Smooth muscle cell (in vitro differentiated cells): ENCODE measurements around the gene SNX5. TPM values are rescaled to one million over a fixed set of nuclear protein-coding genes. Genes with fewer than 3 reads are reported as not detected.

Experiments
- DNase-seq: peaks from one replicate; lab custom pipeline; 2025; ENCODE audit not compliant: unreplicated experiment; lab: John Stamatoyannopoulos, UW
- H2AFZ ChIP-seq: fragments of 200-600 bp; sonication (generic); 2 replicates; pipeline ENCODE4 v1.6.0; 2016; ENCODE audit warnings: antibody characterized with exemption, low read depth, mild to moderate bottlenecking
- H3F3A ChIP-seq: fragments of 200-600 bp; sonication (generic); 2 replicates; pipeline ENCODE4 v1.6.0; 2017; ENCODE audit warnings: antibody characterized with exemption, low read depth
- H3K27ac ChIP-seq: fragments of 200-600 bp; sonication (generic); 2 replicates; pipeline ENCODE4 v1.5.1; 2016; ENCODE audit warnings: low read depth, mild to moderate bottlenecking
- H3K27me3 ChIP-seq: fragments of 200-600 bp; sonication (generic); 2 replicates; pipeline ENCODE4 v1.6.1; 2016; ENCODE audit warnings: low read depth, mild to moderate bottlenecking
- H3K36me3 ChIP-seq: fragments of 200-600 bp; sonication (generic); 2 replicates; pipeline ENCODE4 v1.5.1; 2016; ENCODE audit warnings: low read depth
- H3K4me1 ChIP-seq: fragments of 200-600 bp; sonication (generic); 2 replicates; pipeline ENCODE4 v1.5.1; 2016; ENCODE audit warnings: low read depth
- H3K4me2 ChIP-seq: fragments of 200-600 bp; sonication (generic); 2 replicates; pipeline ENCODE4 v1.6.0; 2016; ENCODE audit warnings: mild to moderate bottlenecking
- H3K4me3 ChIP-seq: fragments of 200-600 bp; sonication (generic); 2 replicates; pipeline ENCODE4 v1.5.1; 2016; ENCODE audit warnings: mild to moderate bottlenecking
- H3K79me2 ChIP-seq: fragments of 200-600 bp; sonication (generic); 2 replicates; pipeline ENCODE4 v1.6.0; 2016; ENCODE audit warnings: low read depth, mild to moderate bottlenecking
- H3K9ac ChIP-seq: fragments of 200-600 bp; sonication (generic); 2 replicates; pipeline ENCODE4 v1.6.0; 2016; ENCODE audit warnings: low read depth
- H3K9me3 ChIP-seq: fragments of 200-600 bp; sonication (generic); replicated peaks from 2 replicates; pipeline ENCODE4 v1.5.1; 2016; ENCODE audit warnings: low read depth
- H4K20me1 ChIP-seq: fragments of 200-600 bp; sonication (generic); 2 replicates; pipeline ENCODE4 v1.6.0; 2016; ENCODE audit warnings: low read depth
- WGBS: methylation state at CpG from one replicate; pipeline ENCODE4 v1.1.7; 2016; ENCODE audit warnings: low lambda C conversion rate; 5-methylcytosine and 5-hydroxymethylcytosine counted together
- polyA plus RNA-seq: library from polyadenylated mRNA; unstranded; fragments of >200 nt; fragmentation: Nextera tagmentation; extraction: Ambion mirVana; gene quantifications from 2 replicates; pipeline ENCODE4 v1.2.1, GENCODE V29; 2016
- total RNA-seq: library from RNA; depleted of rRNA; stranded (reverse); fragments of >200 nt; gene quantifications from 2 replicates; pipeline ENCODE4 v1.2.3, GENCODE V29; 2014
- TF ChIP-seq, protein P1 (sequence below): fragments of 200-600 bp; sonication (generic); IDR thresholded peaks from 2 replicates; pipeline ENCODE4 v1.5.1; 2017; ENCODE audit warnings: borderline replicate concordance, mild to moderate bottlenecking, antibody characterized with exemption; ENCODE audit not compliant: insufficient read depth, poor library complexity, severe bottlenecking

The SNX5 gene
- total and polyA plus RNA-seq, 2 experiments from 2014 or later, result 46.3 to 100 TPM

DNA sequence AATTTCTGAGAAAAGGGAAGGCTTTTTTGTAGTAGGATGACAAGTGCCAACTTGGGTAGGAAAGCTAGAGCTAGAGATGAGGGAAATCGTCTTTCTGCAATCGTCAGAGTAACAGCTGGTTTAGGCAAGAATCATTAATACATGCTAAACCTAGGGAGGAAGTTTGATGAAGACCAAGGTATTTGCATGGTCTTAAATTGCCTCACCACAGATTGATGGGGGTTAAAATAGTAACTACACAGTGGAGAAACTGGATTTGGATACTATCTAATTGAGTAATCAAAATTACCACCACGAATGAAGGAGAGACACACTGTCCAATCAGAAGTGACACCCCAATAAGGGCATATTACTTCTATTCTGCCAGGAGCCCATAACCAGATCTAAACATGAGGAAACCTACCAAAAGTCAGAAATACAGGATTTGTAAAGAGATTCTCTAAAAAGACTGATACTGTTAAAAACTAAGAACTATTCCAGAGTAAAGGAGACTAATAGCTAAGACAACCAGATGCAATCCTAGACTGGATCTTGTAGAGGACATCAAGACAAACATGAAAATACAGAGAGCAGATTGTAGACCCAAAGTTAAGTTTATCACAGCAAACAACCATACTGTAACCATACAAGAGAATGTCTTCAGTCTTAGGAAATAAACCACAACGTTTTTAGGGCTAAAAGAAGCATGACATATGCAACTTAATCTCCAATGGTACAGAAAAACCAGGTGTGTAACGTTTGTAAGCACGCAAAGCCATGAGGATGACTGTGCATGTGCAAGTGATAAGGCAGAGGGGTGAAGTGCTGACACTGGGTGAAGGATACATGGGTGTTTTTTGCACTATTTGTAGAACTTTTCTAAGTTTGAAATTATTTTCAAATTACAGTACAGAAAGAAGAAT is 21.8 kb downstream of the SNX5 start:
- peaks cover 64% of the 10 kb centered on the region for H3K36me3 ChIP-seq
- TF ChIP-seq, protein P1, sequence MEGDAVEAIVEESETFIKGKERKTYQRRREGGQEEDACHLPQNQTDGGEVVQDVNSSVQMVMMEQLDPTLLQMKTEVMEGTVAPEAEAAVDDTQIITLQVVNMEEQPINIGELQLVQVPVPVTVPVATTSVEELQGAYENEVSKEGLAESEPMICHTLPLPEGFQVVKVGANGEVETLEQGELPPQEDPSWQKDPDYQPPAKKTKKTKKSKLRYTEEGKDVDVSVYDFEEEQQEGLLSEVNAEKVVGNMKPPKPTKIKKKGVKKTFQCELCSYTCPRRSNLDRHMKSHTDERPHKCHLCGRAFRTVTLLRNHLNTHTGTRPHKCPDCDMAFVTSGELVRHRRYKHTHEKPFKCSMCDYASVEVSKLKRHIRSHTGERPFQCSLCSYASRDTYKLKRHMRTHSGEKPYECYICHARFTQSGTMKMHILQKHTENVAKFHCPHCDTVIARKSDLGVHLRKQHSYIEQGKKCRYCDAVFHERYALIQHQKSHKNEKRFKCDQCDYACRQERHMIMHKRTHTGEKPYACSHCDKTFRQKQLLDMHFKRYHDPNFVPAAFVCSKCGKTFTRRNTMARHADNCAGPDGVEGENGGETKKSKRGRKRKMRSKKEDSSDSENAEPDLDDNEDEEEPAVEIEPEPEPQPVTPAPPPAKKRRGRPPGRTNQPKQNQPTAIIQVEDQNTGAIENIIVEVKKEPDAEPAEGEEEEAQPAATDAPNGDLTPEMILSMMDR, result no peak
- WGBS, result 91% methylated on average over 6 of the region's 6 CpGs

DNA sequence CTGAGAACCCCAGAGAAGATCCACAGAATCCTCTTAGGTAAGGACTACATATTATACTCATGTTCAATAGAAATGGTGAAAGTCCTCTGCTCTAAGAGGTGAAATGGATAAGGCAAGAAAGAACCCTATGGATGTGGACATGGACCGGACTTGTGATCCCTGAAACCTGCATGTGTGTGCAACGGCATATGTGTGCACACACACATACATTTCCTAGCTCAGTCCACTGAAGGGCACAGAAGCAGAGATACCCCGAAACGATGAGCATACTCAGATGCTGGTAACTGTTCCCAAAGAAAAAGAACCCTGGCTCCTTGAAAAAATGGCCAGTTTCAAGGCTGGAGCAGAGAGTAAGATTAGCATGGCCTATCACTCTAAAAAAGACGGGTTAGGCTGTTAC is 22.6 kb downstream of the SNX5 start:
- Histone ChIP-seq H3K36me3 (peaks cover 56% of the 10 kb centered on the region), H2AFZ (no peak overlapping the region), H3K79me2 (peaks cover 11% of the 10 kb centered on the region), H3K9me3 (no peaks in the 10 kb centered on the region), H3K4me3 (no peak overlapping the region), H3F3A (peaks cover 31% of the 10 kb centered on the region), H4K20me1 (peaks cover 59% of the 10 kb centered on the region), H3K4me1 (no peaks in the 10 kb centered on the region), H3K9ac (no peak overlapping the region), H3K4me2 (no peak overlapping the region), H3K27ac (no peak overlapping the region), H3K27me3 (no peaks in the 10 kb centered on the region)
- 100% methylated on average over 5 of the region's 5 CpGs for WGBS
- TF ChIP-seq, protein P1, result no peak
- no peak for DNase-seq

More for the DNA sequence above, 21.8 kb downstream of the SNX5 start:
- no peak overlapping the region for H3K27ac ChIP-seq
- H3K27me3 ChIP-seq, result no peaks in the 10 kb centered on the region
- no peak for DNase-seq
- no peaks in the 10 kb centered on the region for H3K4me1 ChIP-seq
- H3K4me3 ChIP-seq, result no peak overlapping the region
- H4K20me1 ChIP-seq, result peaks cover 65% of the 10 kb centered on the region
- no peaks in the 10 kb centered on the region for H3K9me3 ChIP-seq
- no peak overlapping the region for H2AFZ ChIP-seq
- no peak overlapping the region for H3K9ac ChIP-seq
- peaks cover 14% of the 10 kb centered on the region for H3K79me2 ChIP-seq
- peaks cover 31% of the 10 kb centered on the region for H3F3A ChIP-seq
- no peak overlapping the region for H3K4me2 ChIP-seq

DNA sequence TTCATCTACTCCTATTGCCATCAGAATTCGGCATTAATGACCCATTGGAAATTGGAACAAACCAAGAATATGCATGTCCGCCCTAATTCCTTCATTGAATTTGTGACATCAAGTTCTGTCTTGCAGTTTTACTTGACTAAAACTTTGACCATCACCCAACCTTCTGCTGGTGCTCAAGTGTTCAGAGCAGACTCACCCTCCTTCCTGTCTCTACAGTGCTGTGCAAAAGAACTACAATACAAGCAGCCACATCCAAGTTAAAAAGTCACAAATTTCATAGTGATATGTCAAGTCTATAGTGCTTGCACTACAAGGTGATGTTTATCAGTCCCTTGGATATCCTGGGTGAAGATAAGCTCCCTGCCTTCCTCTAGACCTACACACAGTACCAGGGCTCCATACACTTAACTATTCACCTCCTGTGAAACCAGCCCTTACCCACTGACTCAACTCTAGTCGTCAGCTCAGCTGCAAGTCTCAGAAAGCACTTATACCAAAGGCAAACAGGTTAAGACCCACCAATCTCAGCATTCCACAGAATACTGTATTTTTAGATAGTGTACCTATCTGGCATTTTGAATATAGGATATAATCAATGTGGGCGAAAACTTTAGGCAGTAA is 23.6 kb downstream of the SNX5 start:
- Histone ChIP-seq H3K4me3 (no peak overlapping the region), H3K9me3 (no peaks in the 10 kb centered on the region), H3K27ac (no peak overlapping the region), H4K20me1 (peaks cover 48% of the 10 kb centered on the region), H3K36me3 (peaks cover 46% of the 10 kb centered on the region), H3K27me3 (no peaks in the 10 kb centered on the region), H3F3A (peaks cover 29% of the 10 kb centered on the region), H3K4me1 (no peaks in the 10 kb centered on the region), H3K79me2 (no peaks in the 10 kb centered on the region), H3K9ac (no peak overlapping the region), H3K4me2 (no peak overlapping the region), H2AFZ (no peak overlapping the region)
- no peak for DNase-seq
- WGBS, result 96% methylated on average over 4 of the region's 4 CpGs
- TF ChIP-seq, protein P1, result no peak
